ENCODE results near the gene GDPD4.

GDPD4 gene

GRCh38 chr11:77175021-77175842 lies 126.3 kb downstream of the GDPD4 start:
- TF ChIP-seq CTCF (conservative IDR thresholded peaks at IDR 0.05), result no peak
- no peak overlapping the region for H3K27ac ChIP-seq

GRCh38 chr11:77174559-77174958 lies 126.9 kb downstream of the GDPD4 start:
- TF ChIP-seq CTCF (conservative IDR thresholded peaks at IDR 0.05), result no peak
- no peak overlapping the region for H3K27ac ChIP-seq

- H3K27ac ChIP-seq, result no peak overlapping the region
- no peak for TF ChIP-seq CTCF (conservative IDR thresholded peaks at IDR 0.05)
These were observed 128.0 kb downstream of the GDPD4 start for GRCh38 chr11:77173494-77173893.

GRCh38 chr11:77172666-77172982 lies 128.9 kb downstream of the GDPD4 start:
- no peak overlapping the region for H3K27ac ChIP-seq
- no peak for TF ChIP-seq CTCF (conservative IDR thresholded peaks at IDR 0.05)

GRCh38 chr11:77171885-77172665 lies 129.4 kb downstream of the GDPD4 start:
- no peak for TF ChIP-seq CTCF (conservative IDR thresholded peaks at IDR 0.05)
- no peak overlapping the region for H3K27ac ChIP-seq

GRCh38 chr11:77171254-77171653 lies 130.2 kb downstream of the GDPD4 start:
- no peak overlapping the region for H3K27ac ChIP-seq
- TF ChIP-seq CTCF (conservative IDR thresholded peaks at IDR 0.05), result no peak

- no peak for TF ChIP-seq CTCF (conservative IDR thresholded peaks at IDR 0.05)
- no peak overlapping the region for H3K27ac ChIP-seq
These were observed 131.4 kb downstream of the GDPD4 start for GRCh38 chr11:77170107-77170506.
